Embryonic facial prominence (tissue), 1 donor: ENCODE measurements around the gene LRRC51.
A peak's percentile ranks its signal among the peaks of the same experiment; 100 is the strongest.

Experiments
- DNase-seq: peaks from one replicate; pipeline ENCODE4 v3.0.0-alpha.2; 2016; ENCODE audit errors: extremely low spot score

Gene LRRC51, protein sequence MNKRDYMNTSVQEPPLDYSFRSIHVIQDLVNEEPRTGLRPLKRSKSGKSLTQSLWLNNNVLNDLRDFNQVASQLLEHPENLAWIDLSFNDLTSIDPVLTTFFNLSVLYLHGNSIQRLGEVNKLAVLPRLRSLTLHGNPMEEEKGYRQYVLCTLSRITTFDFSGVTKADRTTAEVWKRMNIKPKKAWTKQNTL

DNA sequence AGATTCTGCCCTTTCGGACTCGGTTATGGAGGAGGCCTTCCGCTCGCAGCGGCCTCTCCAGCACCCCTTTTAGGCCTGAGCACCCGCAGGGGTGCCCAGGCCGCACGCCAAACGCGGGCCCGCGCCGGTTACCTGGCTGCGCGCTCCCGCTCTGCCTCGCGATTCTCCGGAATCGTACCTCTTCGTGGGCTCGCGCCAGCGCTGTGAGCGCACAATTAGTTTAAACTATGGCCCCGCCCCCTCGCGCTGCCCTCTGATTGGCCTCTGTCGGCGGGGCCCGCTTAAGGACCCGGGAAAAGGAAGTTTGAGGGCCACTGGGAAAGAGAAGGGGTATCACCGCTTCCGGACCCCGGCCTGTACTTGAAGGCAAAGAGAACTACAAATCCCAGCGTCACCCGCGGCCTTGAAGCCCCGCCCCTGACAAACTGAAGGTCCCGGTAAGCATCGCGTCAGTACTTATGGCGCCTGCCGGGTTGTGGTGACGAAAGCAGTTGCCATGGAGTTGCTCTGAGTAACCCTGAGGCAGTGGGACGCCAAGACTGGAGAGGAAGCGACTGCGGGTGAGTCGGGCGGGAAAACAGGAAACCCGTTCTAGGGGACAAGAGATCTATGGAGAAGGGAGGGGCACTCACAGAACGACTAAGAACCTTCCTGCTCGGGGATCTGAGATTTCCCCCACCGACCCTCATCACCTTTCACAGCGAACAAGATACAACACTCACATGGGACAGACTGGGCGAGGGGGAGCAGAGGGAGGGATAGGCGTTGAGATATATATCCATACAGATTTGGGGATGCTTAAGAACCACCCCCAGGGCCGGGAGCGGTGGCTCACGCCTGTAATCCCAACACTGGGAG is at the start of gene LRRC51, which contains the start of gene NUMA1:
LRRC51 (plus strand) TSS at position 525 of the 858 bp plus-strand sequence. CDS start 8,234 bp downstream, outside the sequence.
NUMA1 (minus strand) TSS at position 217 of the 858 bp plus-strand sequence. CDS start 44,599 bp downstream, outside the sequence.
- peak; percentile 100 for DNase-seq

DNA sequence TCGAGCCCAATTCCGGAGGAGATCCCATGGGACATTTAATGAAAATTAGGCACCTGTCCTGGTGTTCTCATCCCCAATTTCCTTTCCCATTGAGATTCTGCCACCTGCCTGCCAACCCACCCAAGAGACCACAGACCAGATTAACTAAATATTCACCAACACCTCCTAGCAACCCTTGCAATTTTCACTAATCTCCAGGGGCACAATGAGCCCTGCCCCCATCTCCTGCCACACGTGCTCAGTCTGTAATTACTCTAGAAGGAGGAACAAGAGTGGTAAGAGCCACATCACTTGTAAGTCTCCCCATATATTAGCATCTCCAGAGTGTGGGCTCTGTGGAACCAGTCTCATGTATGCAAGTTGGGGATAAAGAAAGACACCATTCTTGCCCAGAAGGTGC is 44.0 kb upstream of the LRRC51 start:
- no peak for DNase-seq

DNA sequence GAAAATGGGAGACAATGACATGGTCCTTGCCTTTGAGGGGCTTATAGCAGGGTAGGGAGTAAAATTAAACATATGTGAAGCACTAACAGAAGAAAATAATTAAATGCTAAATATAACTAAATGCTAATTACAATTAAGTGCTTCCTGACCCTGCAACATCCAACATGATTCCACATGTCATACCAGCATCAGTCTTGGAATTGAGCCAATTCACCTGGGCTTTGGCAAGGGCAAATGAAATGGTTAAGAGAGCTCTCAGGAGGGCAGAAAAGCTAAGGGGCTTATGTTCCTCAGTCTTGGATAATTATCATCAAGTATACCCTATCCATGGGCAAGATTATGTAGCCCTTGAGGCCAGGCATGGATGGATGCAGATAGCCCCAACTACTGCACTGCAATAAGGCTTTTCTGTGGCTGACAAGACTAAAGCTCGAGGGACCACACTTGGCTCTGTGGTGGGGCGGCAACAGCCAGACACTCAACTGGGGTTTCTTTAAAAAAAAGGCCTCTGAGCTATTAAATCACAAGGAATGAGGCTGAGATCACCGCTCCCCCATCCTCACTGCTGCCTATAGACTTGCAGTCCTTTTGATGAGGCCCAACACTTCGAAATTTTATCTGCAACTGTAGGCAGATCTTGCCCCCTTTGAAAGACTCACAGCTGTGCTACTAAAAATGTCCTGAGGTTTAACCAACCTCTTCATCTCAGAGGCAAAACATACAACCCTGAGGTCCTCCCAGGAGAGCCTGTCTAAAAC is 42.9 kb upstream of the LRRC51 start:
- no peak for DNase-seq

DNA sequence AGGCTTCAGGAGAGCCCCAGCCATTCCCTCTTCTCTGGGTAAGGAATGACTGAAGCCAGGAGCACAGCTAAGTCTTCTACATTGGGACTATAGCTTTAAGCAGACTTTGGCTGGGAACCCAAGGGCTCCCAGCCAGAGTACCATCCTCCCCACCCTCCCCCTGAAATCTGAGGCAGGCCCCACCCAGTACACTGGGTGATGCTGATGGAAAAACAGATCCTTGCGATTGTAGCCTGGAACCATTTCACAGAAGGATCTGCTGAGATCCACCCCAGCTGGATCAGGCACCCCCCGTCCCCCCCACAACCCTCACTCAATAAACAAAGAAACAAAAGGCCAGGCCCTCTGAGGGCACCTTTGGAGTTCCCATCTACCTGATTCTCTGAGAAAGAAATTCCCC is 42.2 kb upstream of the LRRC51 start:
- peak; percentile 56 for DNase-seq

DNA sequence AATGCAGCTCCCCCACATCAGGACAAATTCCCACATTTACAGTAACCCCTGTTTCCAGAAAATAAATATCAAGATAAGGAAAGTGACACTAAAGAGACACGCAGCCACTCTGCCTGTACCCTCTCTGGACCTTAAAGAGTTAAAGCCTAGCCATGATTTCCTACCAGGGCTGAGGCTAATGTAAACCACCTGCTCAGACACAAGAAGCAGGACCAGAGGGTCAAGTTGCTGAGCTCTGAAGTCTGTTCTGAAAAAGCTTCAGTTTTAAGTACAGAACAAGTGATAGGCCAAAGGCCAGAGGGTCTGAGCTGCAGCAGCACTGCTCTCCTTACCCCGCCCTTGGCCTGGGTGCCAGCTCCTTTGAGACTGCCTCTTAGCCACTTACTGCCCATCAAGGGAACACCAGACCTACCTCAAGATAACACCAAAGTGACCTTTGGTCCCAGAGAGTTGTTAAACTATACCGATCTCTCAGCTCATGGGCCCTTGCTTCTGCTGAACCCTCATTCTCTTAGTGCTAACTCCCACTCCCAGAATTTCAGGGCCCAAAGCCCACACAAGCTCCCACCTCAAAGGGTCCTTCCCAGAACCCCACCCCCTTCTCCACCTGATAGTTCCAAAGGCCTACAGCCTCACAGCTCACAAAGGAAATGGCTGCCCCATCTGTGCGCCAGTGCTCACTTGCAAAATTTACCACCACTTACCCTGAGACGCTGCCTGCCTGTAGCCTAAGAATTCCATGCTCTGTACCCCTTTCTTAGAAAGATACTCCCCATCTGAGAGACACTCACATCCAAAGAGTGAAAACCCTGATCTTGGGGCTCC is 41.4 kb upstream of the LRRC51 start:
- no peak for DNase-seq

DNA sequence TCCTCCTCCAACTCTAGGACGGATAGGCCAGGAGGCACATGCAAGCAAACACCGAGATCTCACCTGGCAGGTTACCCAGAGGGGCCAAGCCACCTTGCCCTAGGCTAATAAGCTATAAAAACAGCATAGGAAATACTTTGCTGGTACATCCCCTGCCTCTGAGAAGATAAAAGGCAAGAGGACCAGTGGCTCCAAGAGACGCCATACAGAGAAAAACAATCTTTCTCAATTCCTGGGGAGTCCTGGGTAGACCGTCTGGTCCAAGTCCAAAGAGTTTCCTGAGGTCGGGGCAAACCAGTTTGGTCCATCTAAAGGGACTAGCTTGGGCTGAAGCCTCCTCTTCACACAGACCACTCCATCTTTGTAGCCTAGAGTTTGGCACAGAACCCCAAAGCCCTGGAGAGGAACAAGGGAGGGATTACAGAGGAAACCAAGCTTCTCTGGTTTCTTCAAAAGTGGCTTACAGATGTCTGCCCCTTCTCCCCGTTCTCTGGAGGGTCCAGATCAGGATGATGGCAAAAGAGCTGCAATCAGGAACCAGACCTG is 40.7 kb upstream of the LRRC51 start:
- no peak for DNase-seq

DNA sequence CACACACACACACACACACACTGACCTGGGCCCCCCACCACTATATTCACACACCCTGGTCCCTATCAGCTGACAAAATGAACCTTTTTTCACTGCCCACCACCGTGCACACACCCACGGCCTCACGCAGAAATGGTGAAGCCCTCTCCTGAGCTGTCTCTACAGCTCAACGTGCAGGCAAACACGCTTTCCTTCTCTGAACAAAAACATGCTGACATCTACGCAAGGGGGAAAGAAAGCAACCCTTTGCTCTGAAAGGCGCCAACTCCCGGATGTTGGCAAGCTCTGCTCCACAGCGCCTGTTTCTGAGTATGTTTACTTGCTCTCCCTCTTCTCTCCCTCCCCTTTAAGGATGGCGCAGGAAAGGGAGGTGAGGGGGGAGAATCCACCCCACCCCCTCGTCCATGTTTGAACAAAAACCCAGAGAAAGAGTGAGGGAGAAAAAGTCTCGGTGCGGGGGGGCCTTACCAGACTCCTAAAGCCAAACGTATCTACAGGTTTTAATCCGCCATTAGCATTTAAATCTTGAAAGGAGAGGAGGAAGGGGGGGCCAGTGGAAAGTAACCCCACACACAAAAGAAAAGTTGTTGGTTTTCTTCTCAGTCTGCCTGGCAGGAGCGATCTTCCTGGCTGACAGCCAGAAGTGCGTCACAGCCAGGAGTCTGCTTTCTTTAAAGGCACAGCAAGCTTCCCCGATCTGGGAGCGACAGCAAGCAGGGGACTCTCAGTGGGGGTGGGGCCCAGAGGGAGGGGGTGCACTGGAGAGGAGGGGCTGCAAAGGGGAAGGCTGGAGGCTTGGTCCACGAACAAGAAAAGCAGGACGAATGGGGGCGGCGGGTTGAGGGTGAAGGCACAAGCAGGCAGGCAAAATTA is 39.9 kb upstream of the LRRC51 start:
- peak; percentile 94 for DNase-seq

DNA sequence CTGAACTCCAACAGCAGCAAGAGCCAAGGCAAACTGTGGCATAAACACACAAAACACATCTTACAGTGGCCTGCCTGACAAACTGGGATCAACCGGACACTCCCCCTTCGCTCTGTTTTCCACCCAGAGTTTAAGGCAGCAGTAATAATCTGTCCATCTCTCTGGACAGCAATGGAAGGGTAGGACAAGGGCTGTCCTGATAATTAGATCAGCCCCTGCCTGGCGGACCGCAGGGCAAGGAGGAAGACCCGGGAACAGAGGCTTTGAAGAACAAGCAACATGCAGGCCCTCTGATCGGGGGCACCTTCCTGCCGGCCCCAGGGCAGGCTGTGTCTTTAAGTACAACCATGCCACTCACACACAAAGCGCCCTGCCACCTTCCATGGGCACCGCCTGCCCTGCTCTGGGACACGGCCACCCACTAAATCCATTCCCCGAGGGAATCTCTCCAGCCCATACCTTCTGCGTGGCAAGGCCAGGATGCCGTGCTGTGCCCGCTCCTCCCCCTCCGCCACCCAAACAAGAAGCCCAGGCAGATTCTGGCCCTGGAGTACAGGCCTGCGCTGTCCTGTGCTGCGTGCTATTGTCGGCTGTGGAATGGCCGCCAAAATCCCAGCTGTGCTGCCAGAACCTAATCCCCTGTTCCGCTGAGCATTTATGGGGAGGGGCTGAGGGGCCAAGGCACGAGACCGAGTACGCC is 39.1 kb upstream of the LRRC51 start:
- peak; percentile 76 for DNase-seq

DNA sequence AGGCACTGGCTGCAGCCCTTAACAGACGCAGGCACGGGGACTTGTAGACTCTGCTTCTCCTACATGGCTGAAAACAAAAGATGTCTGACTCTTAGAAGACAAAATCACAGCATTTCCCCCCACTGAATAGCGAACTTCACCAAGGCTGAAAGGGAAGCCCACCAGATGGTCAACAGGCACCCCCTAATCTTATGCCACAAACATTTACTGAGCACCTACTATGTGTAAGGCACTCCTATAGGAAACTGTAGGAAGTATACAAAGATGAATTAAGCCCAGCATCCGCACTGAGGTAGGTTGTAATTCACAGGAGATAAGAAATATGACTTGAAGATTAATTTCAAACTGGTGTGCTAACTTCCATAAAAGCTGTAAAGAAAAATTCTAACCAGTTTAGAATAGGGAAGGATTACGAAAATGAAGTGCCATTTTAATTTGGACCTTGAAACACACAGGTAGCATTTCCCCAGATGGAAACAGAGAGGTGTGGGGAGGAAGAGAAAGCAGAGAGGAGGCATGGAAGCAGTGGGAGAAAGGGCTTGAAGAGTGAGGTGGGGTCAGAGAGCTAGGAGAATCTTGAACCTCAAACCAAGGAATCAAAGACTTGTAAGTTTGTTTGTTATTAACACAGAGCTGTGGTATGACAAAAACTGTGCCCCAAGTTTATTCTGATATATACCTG is 38.4 kb upstream of the LRRC51 start:
- no peak for DNase-seq

DNA sequence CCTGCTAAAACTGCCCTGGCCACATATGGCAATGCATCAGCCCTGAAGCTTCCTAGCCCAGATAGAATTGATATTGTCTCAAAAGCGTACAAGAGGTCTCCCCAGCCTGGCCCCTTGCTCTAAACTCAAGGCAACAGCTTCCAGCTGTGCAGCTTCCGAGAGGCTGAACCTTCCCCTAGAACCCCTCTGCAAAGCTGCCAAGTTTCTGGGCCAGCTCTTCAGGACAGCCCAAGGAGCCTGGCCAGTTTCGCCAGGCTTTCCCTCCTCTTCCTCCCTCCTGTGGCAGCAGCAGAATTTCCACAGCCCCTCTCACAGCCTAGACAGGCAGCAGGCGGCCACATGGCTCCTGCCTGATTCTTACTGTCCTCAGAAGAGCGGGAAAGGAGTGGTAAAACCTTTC is 34.8 kb upstream of the LRRC51 start:
- no peak for DNase-seq

DNA sequence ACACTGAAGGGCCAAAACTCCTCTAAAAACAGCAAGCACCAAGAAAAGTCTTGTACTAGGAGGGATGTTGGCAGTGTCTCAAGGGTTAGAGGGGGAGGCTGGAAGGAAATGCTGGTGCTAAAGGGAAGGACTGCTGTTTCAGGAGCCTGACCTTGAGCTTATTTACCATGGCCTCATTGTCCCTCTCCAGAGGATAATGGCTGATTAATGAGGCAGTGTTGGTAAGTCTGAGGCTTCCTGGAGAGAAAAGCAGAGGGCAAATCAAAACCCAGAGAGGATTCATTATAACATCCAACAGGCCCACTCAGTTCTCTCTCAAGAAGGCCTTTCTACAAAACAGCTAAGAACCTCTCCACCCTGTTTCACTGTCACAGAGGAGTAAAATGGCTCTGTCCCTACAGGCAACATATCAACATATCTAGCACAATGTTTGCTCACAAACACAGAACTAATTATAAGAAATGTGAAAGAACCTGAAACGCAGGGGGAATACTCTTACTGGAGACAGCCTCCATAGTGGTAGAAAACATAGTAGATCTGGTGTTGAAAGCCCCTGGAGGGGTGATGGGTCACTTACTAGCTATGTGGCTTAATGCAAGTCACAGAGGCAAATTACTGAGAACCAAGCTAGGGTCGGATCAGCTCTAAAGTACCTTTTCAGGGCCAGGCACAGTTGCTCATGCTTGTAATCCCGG is 31.7 kb upstream of the LRRC51 start:
- no peak for DNase-seq

DNA sequence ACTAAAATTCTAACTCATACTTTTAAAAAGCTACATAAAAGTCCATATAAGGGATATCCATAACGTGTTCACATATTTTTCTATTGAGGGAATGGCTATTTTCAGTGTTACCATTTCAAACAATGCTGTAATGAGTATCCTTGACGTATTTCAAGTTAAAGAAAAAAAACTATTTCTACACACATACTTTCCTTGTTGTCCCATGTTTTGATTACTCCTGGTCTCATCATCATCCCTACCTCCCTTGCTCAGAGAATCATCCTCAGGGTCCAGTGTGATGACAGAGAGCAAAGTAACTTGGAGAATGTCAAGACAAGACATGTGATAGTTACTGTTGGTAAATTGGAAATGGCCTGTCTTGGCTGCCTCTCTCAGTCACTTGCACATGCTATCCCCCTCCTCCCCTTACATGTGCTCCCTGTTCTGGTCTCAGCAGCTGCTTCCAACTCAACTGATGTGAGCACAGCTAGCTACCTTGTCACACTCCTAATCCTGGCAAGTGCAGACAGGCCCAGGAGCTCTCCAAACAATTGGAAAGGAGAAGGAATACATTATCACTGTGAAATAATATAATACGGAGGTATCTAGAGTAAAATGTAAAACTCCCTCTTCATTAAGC is 22.1 kb upstream of the LRRC51 start:
- DNase-seq: no peak

DNA sequence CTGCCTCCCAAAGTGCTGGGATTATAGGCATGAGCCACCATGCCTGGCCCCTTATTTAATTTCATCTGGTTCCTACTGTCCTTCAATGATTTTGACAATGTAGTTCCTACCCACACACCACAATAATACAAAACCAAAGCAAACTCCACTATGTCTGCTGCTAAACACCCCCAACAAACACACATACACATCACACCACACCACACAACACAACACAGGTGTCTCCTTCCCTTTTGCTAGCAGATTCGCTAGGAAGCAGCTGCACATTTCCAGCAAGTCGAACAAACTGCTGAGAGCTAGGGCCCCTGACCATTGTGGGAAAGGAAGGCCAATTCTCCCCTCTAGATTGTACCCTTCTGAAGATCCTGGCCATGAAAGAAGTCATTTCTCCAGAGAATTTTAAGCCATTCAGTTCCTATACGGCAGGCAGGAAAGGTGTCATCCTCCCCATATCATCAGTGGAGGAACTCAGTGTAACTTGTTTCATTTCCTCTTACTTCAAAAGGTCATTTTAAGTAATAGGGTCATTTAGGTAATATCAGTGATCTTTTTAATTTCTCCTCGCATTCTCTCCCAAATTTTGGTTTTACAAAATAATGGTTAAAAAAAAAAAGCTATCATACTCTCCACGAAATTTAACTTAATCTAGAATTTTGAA is 18.8 kb upstream of the LRRC51 start:
- DNase-seq: no peak

DNA sequence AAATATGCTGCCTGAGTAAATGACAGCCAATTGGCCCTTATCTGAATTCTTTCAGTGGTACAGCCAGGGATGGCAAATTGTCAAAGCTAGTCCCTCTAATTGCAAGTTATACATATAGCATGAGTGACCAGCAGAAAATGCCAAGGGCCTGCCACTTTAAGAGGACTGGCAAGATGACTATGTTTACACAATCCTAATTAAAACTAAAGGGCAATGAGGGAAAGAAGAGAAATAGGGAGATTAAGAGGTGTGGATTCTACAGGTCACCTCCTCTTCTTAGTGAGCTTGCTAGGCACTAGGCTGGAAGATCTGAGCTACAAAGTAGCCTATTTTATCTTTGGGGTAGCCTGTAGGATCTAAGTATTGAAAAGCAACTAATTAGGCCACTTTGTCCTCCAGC is 13.8 kb upstream of the LRRC51 start:
- no peak for DNase-seq

DNA sequence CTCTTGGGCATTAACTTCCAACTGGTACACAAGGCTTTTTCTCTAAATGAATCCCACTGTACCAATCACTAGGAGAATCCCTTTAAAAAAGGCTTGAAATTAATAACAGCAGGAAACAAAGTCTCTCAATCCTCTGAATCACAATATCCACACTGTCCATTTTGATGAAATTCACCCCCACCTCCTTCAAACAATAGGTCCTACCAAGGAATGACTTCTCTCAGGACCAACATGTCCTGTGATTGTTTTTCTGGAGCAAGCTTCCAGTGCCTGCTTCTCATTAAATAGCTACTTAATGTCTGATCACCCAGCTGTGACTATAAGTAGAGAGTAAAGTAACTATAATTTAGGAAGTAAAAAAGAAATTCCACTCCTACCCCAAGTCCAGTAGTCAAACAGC is 13.4 kb upstream of the LRRC51 start:
- DNase-seq: no peak

DNA sequence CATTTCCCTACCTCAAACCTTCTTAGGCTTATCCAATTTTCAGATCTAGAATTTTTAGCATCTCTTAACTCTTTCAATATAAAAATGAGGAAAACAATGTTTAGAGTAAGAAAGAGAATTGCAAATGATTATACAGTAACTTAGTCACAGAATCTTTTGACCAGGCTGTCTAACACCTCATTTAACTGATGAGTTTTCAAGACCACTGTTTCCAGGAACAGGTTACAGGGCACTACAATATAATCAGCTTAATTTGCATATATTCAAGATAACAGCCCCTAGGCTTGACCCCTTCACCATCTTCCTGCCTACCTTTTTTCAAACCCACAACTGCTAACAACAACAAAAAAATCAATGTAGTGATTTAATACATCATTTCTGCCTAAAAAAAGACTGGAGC is 13.0 kb upstream of the LRRC51 start:
- DNase-seq: no peak

DNA sequence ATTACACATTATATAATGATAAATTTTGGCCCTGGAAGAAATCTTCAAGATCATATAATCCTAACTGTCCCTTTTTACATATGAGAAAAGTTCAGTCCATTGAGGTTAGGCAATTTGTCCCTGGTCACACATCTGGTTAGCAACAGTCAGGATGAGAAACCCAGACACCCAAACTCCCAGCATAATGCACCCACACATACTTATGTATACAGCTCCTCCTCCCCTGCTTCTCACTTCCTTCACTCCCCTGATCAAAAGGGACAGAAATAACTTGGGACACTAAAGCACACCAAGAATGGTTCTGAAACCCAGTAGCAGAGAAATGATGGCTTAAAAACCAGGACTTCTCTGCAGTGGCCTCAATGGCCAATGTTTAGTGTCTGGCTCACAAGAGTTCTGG is 11.4 kb upstream of the LRRC51 start:
- no peak for DNase-seq
